Inferior parietal cortex (tissue), 1 donor: Measurements from ENCODE around the gene DNAH17.
"Not testable (repeated sequence)": the region's sequence is repeated elsewhere in the genome, so short reads cannot be mapped to it uniquely, and the experiment has no call there.

Experiments used
- DNase-seq: peaks from one replicate; pipeline ENCODE4 v3.0.0-alpha.2; 2016; ENCODE audit errors: extremely low spot score

The DNAH17 gene

GRCh38 chr17:78478757-78479297 is 98.4 kb downstream of the DNAH17 start:
- DNase-seq: no peak

DNA sequence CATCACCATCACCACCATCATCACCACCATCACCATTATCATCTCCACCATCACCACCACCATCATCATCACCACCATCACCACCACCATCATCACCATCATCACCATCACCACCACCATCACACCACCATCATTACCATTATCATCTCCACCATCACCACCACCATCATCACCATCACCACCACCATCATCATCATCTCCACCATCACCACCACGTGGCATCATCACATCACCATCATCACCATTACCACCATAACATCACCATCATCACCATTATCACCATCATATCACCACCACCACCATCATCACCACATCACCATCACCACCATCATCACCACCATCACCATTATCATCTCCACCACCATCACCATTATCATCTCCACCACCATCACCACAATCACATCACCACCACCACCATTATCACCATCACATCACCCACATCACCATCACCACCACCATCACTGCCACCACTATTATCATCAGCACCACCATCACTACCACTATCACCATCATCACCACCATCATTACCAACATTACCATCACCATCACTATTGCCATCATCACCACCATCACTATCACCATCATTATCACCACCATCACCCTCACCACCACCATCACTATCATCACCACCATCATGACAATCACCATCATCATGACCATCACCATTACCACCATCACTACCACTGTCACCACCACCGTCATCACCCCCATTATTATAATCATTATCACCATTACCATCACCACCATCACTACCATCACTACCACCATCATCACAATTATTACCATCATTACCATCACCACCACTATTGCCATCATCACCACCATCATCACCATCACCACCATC is 99.1 kb downstream of the DNAH17 start:
- DNase-seq: no peak

DNA sequence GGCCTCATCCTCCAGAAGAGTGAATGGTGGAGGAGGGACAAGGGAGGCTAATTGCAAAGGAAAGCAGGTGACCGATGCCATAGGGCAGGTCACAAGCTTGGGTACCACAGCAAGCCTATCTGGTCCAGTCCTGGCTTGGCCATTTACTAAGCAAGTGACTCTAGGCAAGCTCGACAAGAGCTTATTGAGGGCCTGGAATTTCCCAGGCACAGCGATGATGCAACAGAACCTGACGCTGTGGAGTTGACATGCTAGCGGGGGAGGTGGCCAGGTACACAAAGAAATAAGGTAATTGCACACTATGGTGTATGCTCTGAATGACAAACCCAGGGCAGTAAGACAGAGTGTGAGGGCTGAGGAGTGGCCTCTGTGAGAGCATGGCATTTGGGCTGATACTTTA is 100.2 kb downstream of the DNAH17 start:
- DNase-seq: no peak

DNA sequence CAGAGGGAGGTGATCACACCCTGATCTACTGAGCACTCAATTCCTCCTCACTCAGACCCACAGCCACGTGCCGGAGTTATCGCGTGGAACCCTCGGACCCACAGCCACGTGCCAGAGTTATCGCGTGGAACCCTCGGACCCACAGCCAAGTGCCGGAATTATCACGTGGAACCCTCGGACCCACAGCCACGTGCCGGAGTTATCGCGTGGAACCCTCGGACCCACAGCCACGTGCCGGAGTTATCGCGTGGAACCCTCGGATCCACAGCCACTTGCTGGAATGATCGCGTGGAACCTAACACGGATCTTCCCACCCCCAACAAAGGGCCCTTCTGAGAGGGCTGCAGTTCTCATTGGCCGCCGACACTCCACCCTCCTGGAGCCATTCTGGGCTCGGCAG is 101.0 kb downstream of the DNAH17 start:
- DNase-seq: no peak

DNA sequence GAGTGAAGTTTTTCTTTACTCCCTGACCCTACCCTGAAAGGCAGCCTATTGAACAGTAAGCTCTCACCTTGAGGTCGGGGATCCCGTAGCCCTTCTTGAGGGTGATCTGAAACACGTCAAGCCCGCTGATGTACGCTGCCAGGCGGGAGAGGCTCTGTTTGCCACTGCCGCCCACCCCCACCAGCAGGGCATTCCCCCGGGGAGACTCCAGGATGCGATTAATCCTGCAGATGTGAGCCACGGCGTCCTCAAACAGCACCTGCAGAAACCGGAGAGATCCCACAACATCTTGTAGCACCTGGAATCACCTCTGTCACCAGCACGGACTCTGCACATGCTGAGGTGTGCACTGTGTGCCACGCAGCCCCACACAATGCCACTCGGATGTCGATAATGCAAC is 102.0 kb downstream of the DNAH17 start:
- no peak for DNase-seq

DNA sequence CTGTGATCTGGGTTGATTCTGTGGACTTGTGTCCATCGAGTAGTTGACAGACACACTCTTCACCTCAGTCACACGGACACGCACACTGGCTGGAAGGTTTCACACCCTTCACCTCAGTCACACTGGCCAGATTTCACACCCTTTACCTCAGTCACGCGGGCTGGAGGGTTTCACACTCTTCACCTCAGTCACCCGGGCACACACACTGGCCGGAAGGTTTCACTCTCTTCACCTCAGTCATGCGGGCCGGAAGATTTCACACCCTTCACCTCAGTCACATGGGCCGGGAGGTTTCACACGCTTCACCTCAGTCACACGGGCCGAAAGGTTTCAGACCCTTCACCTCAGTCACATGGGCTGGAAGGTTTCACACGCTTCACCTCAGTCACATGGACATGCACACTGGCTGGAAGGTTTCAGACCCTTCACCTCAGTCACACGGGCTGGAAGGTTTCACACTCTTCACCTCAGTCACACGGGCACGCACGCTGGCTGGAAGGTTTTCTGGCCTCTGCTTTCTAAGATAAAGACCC is 102.5 kb downstream of the DNAH17 start:
- DNase-seq: no peak

DNA sequence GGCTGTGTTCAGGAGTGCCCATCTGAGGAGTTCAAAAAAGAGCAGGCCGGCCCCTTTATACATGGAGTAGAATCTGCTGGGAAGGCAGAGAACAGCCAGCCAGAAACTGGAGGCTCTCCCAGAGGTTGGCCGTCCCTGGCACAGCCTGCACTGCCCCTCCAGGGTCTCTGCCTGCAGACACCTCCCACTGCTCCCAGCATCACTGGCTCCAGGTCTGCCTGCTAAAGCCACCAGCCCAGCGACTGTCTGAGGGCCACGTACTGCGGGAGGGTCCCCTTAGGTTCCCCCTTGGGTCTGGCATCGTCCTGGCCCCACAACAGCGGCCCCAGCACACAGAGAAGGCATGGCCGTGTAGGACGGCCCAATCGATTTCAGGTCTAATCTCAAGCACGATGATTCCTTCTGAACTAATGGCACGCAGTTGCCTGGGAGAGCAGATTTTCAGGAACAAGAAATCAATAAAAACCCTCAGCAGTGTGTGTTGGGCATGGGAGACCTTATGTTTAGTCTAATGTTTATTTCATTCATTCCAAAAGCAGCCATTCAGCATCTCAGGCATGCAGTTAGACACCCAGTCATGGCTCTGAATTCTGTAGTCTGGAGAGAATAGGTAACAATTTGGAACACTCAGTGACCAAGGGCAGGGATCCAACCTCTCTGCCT is 103.1 kb downstream of the DNAH17 start:
- no peak for DNase-seq

DNA sequence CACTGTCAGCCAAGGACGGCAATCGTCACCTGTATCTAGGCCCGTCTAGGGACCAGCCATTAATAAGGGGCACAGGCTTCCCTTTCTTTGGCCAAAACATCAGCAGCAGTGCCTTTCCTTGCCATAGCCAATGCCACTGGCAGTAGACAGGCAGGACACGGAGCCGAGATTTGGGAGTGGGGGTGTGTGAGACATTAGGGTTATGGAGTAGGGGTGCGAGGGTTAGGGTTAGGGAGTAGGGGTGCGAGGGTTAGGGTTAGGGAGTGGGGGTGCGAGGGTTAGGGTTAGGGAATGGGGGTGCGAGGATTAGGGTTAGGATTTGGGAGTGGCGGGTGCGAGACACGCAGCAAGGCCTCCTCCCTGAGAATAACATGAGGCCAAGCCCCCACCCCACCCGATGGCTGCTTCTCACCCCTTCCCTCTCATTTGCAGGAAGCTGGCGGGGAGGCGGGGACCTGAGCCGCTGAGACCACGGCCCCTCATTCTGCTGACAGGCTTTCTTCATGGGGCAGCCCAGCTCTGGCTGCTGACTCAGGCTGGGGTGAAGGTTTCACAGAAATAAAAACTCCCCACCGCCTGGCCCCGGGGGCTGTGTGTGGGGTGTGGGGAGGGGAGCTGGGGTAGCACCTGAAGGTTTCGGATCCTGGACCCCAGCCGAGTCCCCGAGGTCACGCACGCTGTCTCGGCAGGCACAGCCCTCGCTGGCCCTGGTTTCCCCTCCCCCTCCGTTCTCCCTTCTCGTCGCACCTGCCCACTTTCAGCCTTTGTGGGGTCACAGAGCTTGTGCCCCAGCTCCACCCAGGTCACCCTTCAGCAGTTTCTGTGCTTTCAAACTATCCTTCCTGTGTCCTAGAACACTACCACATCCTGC is 104.9 kb downstream of the DNAH17 start:
- DNase-seq: no peak

GRCh38 chr17:78471635-78472034 is 105.6 kb downstream of the DNAH17 start:
- DNase-seq: no peak

- DNase-seq: no peak
Measured at GRCh38 chr17:78469443-78469842, 107.8 kb downstream of the DNAH17 start.

GRCh38 chr17:78468366-78468765 is 108.8 kb downstream of the DNAH17 start:
- no peak for DNase-seq

GRCh38 chr17:78466786-78467715 is 110.1 kb downstream of the DNAH17 start:
- no peak for DNase-seq

GRCh38 chr17:78466109-78466785 is 110.9 kb downstream of the DNAH17 start:
- DNase-seq: not testable (repeated sequence)

GRCh38 chr17:78462148-78462547 is 115.0 kb downstream of the DNAH17 start:
- no peak for DNase-seq

DNA sequence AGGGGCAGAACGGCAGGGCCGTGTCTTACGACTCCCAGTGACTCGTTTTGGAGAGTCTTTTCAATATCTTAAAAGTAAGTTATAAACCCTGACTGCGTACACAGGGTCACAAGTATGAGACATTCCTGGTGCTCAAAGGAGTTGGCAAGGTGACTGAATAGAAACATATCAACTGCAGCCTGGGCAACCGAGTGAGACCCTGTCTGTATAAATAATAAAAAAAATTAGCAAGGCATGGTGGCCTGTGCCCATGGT is 115.5 kb downstream of the DNAH17 start:
- no peak for DNase-seq

- DNase-seq: no peak
Measured at GRCh38 chr17:78460951-78461798, 116.0 kb downstream of the DNAH17 start.

DNA sequence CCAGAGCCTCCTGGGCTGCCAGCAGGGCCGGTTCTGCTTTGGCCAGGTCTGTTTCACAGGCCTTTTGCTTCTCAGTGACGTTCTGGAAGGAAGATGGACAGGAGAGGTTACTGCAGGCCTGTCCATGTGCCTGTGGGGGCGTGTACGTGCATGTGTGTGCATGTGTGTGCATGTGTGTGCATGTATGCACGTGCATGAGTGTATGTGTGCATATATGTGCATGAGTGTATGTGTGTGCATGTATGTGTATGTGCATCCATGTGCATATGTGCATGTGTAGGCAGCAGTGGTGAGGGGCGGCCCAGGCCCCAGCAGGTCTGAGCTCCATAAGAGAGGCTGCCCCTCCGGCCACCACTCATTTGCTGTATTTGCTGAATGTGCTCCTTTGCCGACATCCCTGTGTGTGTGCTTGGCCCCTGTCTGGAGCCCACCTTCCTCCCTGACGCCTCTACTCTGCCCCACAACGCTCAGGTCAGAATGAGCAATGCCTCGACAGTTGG is 117.0 kb downstream of the DNAH17 start:
- DNase-seq: no peak

GRCh38 chr17:78459696-78460095 is 117.5 kb downstream of the DNAH17 start:
- no peak for DNase-seq

GRCh38 chr17:78458736-78459335 is 118.4 kb downstream of the DNAH17 start:
- DNase-seq: peak; percentile 86
